HEK293 (cell line): ENCODE measurements around the gene GMPS.
A peak's percentile ranks its signal among the peaks of the same experiment; 100 is the strongest.
"Not testable (repeated sequence)": the region's sequence is repeated elsewhere in the genome, so short reads cannot be mapped to it uniquely, and the experiment has no call there.

ENCODE experiments used
- CTCF ChIA-PET: fragments of 350-600 bp; formaldehyde crosslinking; extraction: SDS; loops from one replicate; lab custom pipeline; 2021; ENCODE audit warnings: antibody characterized with exemption; lab: Yijun Ruan, JAX
- POLR2A ChIA-PET: fragments of 300-600 bp; formaldehyde crosslinking; extraction: SDS; loops from one replicate; lab custom pipeline; 2020; ENCODE audit warnings: antibody characterized with exemption, inconsistent platforms; lab: Yijun Ruan, JAX
- H3K27ac ChIP-seq: fragments of 200-500 bp; sonication (Bioruptor generic); 2 replicates; pipeline ENCODE4 v1.5.1; 2014; ENCODE audit warnings: low read depth, low read length, control low read depth, inconsistent platforms; ENCODE audit errors: extremely low read depth
- H3K36me3 ChIP-seq, 2 experiments: fragments of 200-500 bp in 1 of 2; sonication (Bioruptor generic) in 1 of 2; 1 replicate in 1 of 2; 2 replicates in 1 of 2; pipeline ENCODE4 v1.5.1; 2014 to 2017; ENCODE audit warnings: inconsistent platforms in 2 of 2, low read length in 2 of 2; ENCODE audit not compliant: control insufficient read depth in 2 of 2, insufficient read depth in 1 of 2
- H3K4me1 ChIP-seq: fragments of 200-500 bp; sonication (Bioruptor generic); 2 replicates; pipeline ENCODE4 v1.5.1; 2014; ENCODE audit warnings: mild to moderate bottlenecking, low read length, inconsistent platforms; ENCODE audit not compliant: control insufficient read depth, insufficient read depth
- H3K4me3 ChIP-seq: 2 replicates; pipeline ENCODE4 v1.5.1; 2011; ENCODE audit warnings: low read depth, mild to moderate bottlenecking, control low read depth, low read length, moderate library complexity
- H3K9me3 ChIP-seq: fragments of 200-500 bp; sonication (Bioruptor generic); 2 replicates; pipeline ENCODE4 v1.5.1; 2014; ENCODE audit warnings: low read depth, low read length, inconsistent platforms; ENCODE audit not compliant: control insufficient read depth, insufficient read depth
- KLF1 ChIP-seq: fragments of 450-650 bp; formaldehyde crosslinking; IDR thresholded peaks from 2 replicates; pipeline ENCODE4 v1.5.1; 2016; ENCODE audit warnings: missing biosample characterization, missing genetic modification characterization
- SALL2 ChIP-seq: fragments of 450-650 bp; formaldehyde crosslinking; IDR thresholded peaks from 2 replicates; pipeline ENCODE4 v1.5.0; 2017; ENCODE audit warnings: missing biosample characterization, mild to moderate bottlenecking, missing genetic modification characterization, borderline replicate concordance
- SP2 ChIP-seq: fragments of 450-650 bp; formaldehyde crosslinking; IDR thresholded peaks from 2 replicates; pipeline ENCODE4 v1.5.1; 2016; ENCODE audit warnings: missing biosample characterization, missing genetic modification characterization
- ZBTB48 ChIP-seq: fragments of 450-650 bp; formaldehyde crosslinking; IDR thresholded peaks from 2 replicates; pipeline ENCODE4 v1.5.1; 2016; ENCODE audit warnings: missing biosample characterization, missing genetic modification characterization
- ZNF10 ChIP-seq: fragments of 450-650 bp; formaldehyde crosslinking; IDR thresholded peaks from 2 replicates; pipeline ENCODE4 v1.5.1; 2017; ENCODE audit warnings: missing biosample characterization, missing genetic modification characterization
- ZNF138 ChIP-seq: fragments of 450-650 bp; formaldehyde crosslinking; IDR thresholded peaks from 2 replicates; pipeline ENCODE4 v1.5.1; 2016; ENCODE audit warnings: missing biosample characterization, missing genetic modification characterization, borderline replicate concordance
- ZNF184 ChIP-seq: fragments of 450-650 bp; IDR thresholded peaks from 2 replicates; pipeline ENCODE4 v1.5.1; 2018; ENCODE audit warnings: missing biosample characterization, mild to moderate bottlenecking, missing genetic modification characterization
- ZNF2 ChIP-seq: fragments of 450-650 bp; formaldehyde crosslinking; IDR thresholded peaks from 2 replicates; pipeline ENCODE4 v1.5.1; 2016; ENCODE audit warnings: missing biosample characterization, missing genetic modification characterization
- ZNF302 ChIP-seq: fragments of 450-650 bp; formaldehyde crosslinking; IDR thresholded peaks from 2 replicates; pipeline ENCODE4 v1.5.1; 2016; ENCODE audit warnings: missing biosample characterization, missing genetic modification characterization, low read depth
- ZNF404 ChIP-seq: fragments of 450-650 bp; formaldehyde crosslinking; IDR thresholded peaks from 2 replicates; pipeline ENCODE4 v1.5.1; 2017; ENCODE audit warnings: missing biosample characterization, missing genetic modification characterization
- ZNF530 ChIP-seq: fragments of 450-650 bp; formaldehyde crosslinking; IDR thresholded peaks from 2 replicates; pipeline ENCODE4 v1.5.1; 2016; ENCODE audit warnings: low read depth, missing biosample characterization, missing genetic modification characterization
- ZNF645 ChIP-seq: fragments of 450-650 bp; formaldehyde crosslinking; IDR thresholded peaks from 2 replicates; pipeline ENCODE4; 2016; ENCODE audit warnings: missing biosample characterization, missing genetic modification characterization
- ZNF654 ChIP-seq: fragments of 450-650 bp; formaldehyde crosslinking; IDR thresholded peaks from 2 replicates; pipeline ENCODE4 v1.5.1; 2016; ENCODE audit warnings: low read depth, missing biosample characterization, missing genetic modification characterization
- ZNF692 ChIP-seq: fragments of 450-650 bp; formaldehyde crosslinking; IDR thresholded peaks from 2 replicates; pipeline ENCODE4 v1.5.1; 2016; ENCODE audit warnings: missing biosample characterization, missing genetic modification characterization
- ZNF768 ChIP-seq: fragments of 450-650 bp; formaldehyde crosslinking; IDR thresholded peaks from 2 replicates; pipeline ENCODE4 v1.5.1; 2018; ENCODE audit warnings: missing biosample characterization, mild to moderate bottlenecking, missing genetic modification characterization
- ZNF777 ChIP-seq: fragments of 450-650 bp; formaldehyde crosslinking; IDR thresholded peaks from 2 replicates; pipeline ENCODE4 v1.5.1; 2017; ENCODE audit warnings: missing biosample characterization, missing genetic modification characterization, borderline replicate concordance
- ZSCAN30 ChIP-seq: fragments of 450-650 bp; IDR thresholded peaks from 2 replicates; pipeline ENCODE4 v1.5.1; 2018; ENCODE audit warnings: missing biosample characterization, mild to moderate bottlenecking, missing genetic modification characterization, moderate library complexity
- TF ChIP-seq, protein P1 (sequence below): fragments of 450-650 bp; formaldehyde crosslinking; IDR thresholded peaks from 2 replicates; pipeline ENCODE4 v1.5.1; 2016; ENCODE audit warnings: missing biosample characterization, missing genetic modification characterization, low read depth
- TF ChIP-seq, protein P2 (sequence below): IDR thresholded peaks from 2 replicates; pipeline ENCODE4 v1.6.1; 2011; ENCODE audit warnings: mild to moderate bottlenecking, low read depth, low read length, borderline replicate concordance
- TF ChIP-seq, protein P3 (sequence below): fragments of 450-650 bp; formaldehyde crosslinking; IDR thresholded peaks from 2 replicates; pipeline ENCODE4 v1.5.1; 2016; ENCODE audit warnings: missing biosample characterization, missing genetic modification characterization

Gene GMPS

GRCh38 chr3:155854141-155854940, 16.1 kb upstream of the GMPS start, which contains the start of gene SLC33A1 (continued):
- TF ChIP-seq, protein P1, sequence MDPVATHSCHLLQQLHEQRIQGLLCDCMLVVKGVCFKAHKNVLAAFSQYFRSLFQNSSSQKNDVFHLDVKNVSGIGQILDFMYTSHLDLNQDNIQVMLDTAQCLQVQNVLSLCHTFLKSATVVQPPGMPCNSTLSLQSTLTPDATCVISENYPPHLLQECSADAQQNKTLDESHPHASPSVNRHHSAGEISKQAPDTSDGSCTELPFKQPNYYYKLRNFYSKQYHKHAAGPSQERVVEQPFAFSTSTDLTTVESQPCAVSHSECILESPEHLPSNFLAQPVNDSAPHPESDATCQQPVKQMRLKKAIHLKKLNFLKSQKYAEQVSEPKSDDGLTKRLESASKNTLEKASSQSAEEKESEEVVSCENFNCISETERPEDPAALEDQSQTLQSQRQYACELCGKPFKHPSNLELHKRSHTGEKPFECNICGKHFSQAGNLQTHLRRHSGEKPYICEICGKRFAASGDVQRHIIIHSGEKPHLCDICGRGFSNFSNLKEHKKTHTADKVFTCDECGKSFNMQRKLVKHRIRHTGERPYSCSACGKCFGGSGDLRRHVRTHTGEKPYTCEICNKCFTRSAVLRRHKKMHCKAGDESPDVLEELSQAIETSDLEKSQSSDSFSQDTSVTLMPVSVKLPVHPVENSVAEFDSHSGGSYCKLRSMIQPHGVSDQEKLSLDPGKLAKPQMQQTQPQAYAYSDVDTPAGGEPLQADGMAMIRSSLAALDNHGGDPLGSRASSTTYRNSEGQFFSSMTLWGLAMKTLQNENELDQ (tag by site-specific recombination): no peak
- no peak for TF ChIP-seq ZNF184 (tag by site-specific recombination)
- no peak for TF ChIP-seq ZNF404
- TF ChIP-seq ZNF302 (tag by site-specific recombination): no peak
- TF ChIP-seq ZBTB48 (tag by site-specific recombination): no peak
- TF ChIP-seq, protein P2, sequence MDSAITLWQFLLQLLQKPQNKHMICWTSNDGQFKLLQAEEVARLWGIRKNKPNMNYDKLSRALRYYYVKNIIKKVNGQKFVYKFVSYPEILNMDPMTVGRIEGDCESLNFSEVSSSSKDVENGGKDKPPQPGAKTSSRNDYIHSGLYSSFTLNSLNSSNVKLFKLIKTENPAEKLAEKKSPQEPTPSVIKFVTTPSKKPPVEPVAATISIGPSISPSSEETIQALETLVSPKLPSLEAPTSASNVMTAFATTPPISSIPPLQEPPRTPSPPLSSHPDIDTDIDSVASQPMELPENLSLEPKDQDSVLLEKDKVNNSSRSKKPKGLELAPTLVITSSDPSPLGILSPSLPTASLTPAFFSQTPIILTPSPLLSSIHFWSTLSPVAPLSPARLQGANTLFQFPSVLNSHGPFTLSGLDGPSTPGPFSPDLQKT: no peak; the same call in 1 of the 2 replicates
- TF ChIP-seq ZNF2 (tag by site-specific recombination): peak; percentile 90
- TF ChIP-seq KLF1 (tag by site-specific recombination): peak; percentile 76
- TF ChIP-seq ZNF10 (tag by site-specific recombination): no peak
- TF ChIP-seq SALL2: no peak
- no peak for TF ChIP-seq ZNF777 (tag by site-specific recombination)
- TF ChIP-seq, protein P3, sequence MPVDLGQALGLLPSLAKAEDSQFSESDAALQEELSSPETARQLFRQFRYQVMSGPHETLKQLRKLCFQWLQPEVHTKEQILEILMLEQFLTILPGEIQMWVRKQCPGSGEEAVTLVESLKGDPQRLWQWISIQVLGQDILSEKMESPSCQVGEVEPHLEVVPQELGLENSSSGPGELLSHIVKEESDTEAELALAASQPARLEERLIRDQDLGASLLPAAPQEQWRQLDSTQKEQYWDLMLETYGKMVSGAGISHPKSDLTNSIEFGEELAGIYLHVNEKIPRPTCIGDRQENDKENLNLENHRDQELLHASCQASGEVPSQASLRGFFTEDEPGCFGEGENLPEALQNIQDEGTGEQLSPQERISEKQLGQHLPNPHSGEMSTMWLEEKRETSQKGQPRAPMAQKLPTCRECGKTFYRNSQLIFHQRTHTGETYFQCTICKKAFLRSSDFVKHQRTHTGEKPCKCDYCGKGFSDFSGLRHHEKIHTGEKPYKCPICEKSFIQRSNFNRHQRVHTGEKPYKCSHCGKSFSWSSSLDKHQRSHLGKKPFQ (tag by site-specific recombination): peak; percentile 87
- peak; percentile 94 for TF ChIP-seq SP2 (tag by site-specific recombination)
- no peak for TF ChIP-seq ZNF138 (tag by site-specific recombination)
- no peak for TF ChIP-seq ZNF530
- TF ChIP-seq ZNF692 (tag by site-specific recombination): peak; percentile 89
- TF ChIP-seq, all 188 proteins: peak for 68

DNA sequence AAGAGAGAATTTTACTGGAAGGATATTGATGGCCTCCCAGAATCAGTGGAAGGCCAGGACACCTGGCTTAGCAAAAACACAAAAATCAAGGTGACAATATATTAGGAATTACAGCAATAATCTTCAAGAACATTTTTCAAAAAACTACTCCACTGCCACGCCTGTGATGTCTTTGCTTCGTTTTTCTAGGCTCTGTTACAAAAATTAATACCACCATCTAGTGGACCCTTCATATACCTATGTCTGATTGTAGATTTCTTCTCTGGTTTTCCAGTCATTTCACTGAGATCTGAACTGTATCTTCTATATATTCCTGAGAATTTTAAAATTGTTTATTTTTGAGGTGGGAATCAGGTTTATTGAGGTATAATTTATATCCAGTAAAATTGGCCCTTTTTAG, 10.6 kb upstream of the GMPS start:
- no peaks in the 10 kb centered on the region for H3K36me3 ChIP-seq
- TF ChIP-seq ZNF654 (tag by site-specific recombination) (peak; percentile 64), ZSCAN30 (tag by site-specific recombination) (no peak), ZNF768 (tag by site-specific recombination) (no peak), ZNF645 (no peak)
- H3K4me1 ChIP-seq: no peaks in the 10 kb centered on the region
- POLR2A ChIA-PET: no interaction called here
- H3K4me3 ChIP-seq: no peak overlapping the region
- CTCF ChIA-PET: no interaction called here
- H3K9me3 ChIP-seq: no peaks in the 10 kb centered on the region
- no peak overlapping the region for H3K27ac ChIP-seq

DNA sequence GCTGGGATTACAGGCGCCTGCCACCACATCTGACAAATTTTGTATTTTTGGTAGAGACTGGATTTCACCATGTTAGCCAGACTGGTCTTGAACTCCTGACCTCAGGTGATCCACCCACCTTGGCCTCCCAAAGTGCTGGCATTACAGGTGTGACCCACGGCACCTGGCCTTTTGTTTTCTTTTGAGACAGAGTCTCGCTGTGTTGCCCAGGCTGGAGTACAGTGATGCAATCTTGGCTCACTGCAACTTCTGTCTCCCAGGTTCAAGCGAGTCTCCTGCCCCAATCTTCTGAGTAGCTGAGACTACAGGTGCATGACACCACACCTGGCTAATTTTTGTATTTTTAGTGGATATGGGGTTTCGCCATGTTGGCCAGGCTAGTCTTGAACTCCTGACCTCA, 10.0 kb upstream of the GMPS start:
- POLR2A ChIA-PET: not testable (repeated sequence)

More for the DNA sequence above, 10.0 kb upstream of the GMPS start:
- H3K4me3 ChIP-seq, H3K27ac ChIP-seq, H3K36me3 ChIP-seq, H3K9me3 ChIP-seq, H3K4me1 ChIP-seq, CTCF ChIA-PET: not testable (repeated sequence)
